Loucy (cell line): ENCODE results near the gene MSL2.
"Not testable (repeated sequence)": the region's sequence is repeated elsewhere in the genome, so short reads cannot be mapped to it uniquely, and the experiment has no call there.

Source experiments
- H2AFZ ChIP-seq: fragments of 200-600 bp; sonication (generic); 2 replicates; pipeline ENCODE4 v1.6.0; 2016; ENCODE audit warnings: antibody characterized with exemption, mild to moderate bottlenecking, low read length, moderate library complexity
- H3F3A ChIP-seq: fragments of 200-600 bp; 2 replicates; pipeline ENCODE4 v1.6.0; 2016; ENCODE audit warnings: antibody characterized with exemption, low read depth, mild to moderate bottlenecking
- H3K27me3 ChIP-seq: fragments of 200-600 bp; sonication (generic); 2 replicates; pipeline ENCODE4 v1.6.1; 2014; ENCODE audit warnings: low read length, mild to moderate bottlenecking; ENCODE audit not compliant: insufficient read depth, poor library complexity, severe bottlenecking
- H3K36me3 ChIP-seq: fragments of 200-600 bp; sonication (generic); 2 replicates; pipeline ENCODE4 v1.6.1; 2016; ENCODE audit warnings: low read length; ENCODE audit not compliant: insufficient read depth
- H3K4me1 ChIP-seq: fragments of 200-600 bp; sonication (generic); 2 replicates; pipeline ENCODE4 v1.5.1; 2014; ENCODE audit warnings: low read length, mild to moderate bottlenecking; ENCODE audit not compliant: insufficient read depth, poor library complexity, severe bottlenecking
- H3K4me2 ChIP-seq: fragments of 200-600 bp; sonication (generic); 2 replicates; pipeline ENCODE4 v1.6.0; 2014; ENCODE audit warnings: antibody characterized with exemption, low read length, low read depth, mild to moderate bottlenecking; ENCODE audit not compliant: poor library complexity, severe bottlenecking
- H3K4me3 ChIP-seq: fragments of 200-600 bp; sonication (generic); 2 replicates; pipeline ENCODE4 v1.5.1; 2014; ENCODE audit warnings: low read length, mild to moderate bottlenecking, mixed read lengths; ENCODE audit not compliant: poor library complexity, severe bottlenecking
- H3K79me2 ChIP-seq: fragments of 200-600 bp; sonication (generic); 2 replicates; pipeline ENCODE4 v1.6.1; 2014; ENCODE audit warnings: low read length; ENCODE audit not compliant: insufficient read depth
- H3K9ac ChIP-seq: fragments of 200-600 bp; sonication (generic); 2 replicates; pipeline ENCODE4 v1.6.0; 2014; ENCODE audit warnings: mild to moderate bottlenecking, low read depth, low read length, moderate library complexity; ENCODE audit not compliant: poor library complexity, severe bottlenecking
- H3K9me2 ChIP-seq: fragments of 200-600 bp; sonication (generic); replicated peaks from 2 replicates; pipeline ENCODE4 v1.6.1; 2016; ENCODE audit warnings: low read depth, low read length, mixed read lengths
- H3K9me3 ChIP-seq: fragments of 200-600 bp; sonication (generic); 2 replicates; pipeline ENCODE4 v1.6.1; 2014; ENCODE audit warnings: mild to moderate bottlenecking, antibody characterized with exemption, low read length, low read depth; ENCODE audit not compliant: insufficient read depth
- H4K20me1 ChIP-seq: fragments of 200-600 bp; sonication (generic); 2 replicates; pipeline ENCODE4 v1.6.0; 2014; ENCODE audit warnings: antibody characterized with exemption, low read length, mild to moderate bottlenecking; ENCODE audit not compliant: insufficient read depth, poor library complexity, severe bottlenecking
- CTCF ChIP-seq: fragments of 200-600 bp; sonication (generic); conservative IDR thresholded peaks from 2 replicates; pipeline ENCODE4 v1.5.1; 2014; ENCODE audit warnings: mild to moderate bottlenecking, antibody characterized with exemption, low read length
- EZH2phosphoT487 ChIP-seq: fragments of 200-600 bp; IDR thresholded peaks from 2 replicates; pipeline ENCODE4 v1.6.1; 2018; ENCODE audit warnings: antibody characterized with exemption, mild to moderate bottlenecking, moderate library complexity, borderline replicate concordance

MSL2 gene

DNA sequence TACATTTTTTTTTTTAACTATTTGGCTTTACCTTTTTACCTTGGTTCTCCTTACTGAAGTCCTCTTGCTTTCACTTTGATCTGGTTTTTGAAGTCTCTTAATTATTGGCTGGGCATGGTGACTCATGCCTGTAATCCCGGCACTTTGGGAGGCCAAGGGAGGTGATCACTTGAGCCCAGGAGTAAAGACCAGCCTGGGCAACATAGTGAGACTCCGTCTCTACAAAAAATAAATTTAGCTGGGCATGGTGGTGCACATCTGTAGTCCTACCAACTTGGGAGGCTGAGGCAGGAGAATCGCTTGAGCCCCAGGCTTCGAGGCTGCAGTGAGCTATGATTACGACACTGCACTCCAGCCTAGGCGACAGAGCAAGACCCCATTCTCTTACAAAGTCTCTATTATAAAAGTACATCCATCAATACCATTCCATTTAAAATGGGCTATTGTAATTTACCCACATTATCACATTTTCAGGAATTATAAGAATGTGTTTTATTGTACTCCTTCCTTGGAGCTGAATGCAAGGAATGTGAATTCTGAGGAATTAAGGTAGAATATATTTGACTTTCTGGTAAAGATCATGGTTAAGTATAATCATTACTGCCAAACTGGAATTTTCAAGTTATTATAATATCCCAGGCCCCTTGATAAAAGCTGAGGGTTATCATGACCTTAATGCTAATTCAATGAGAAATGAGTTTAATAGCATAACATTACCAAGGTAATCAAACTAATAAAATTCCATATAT is 49.0 kb downstream of the MSL2 start:
- Histone ChIP-seq H3K4me2 (no peak overlapping the region), H3K79me2 (peaks cover 67% of the 10 kb centered on the region), H3K4me3 (no peak overlapping the region), H3K4me1 (peaks cover 13% of the 10 kb centered on the region), H4K20me1 (peaks cover 61% of the 10 kb centered on the region), H3K36me3 (peaks cover 56% of the 10 kb centered on the region; the same call in 1 of the 2 replicates), H3F3A (no peaks in the 10 kb centered on the region), H3K27me3 (no peaks in the 10 kb centered on the region), H3K9me3 (no peaks in the 10 kb centered on the region), H3K9ac (no peak overlapping the region), H3K9me2 (no peaks in the 10 kb centered on the region), H2AFZ (no peak overlapping the region)
- TF ChIP-seq CTCF (no peak), EZH2phosphoT487 (no peak)

DNA sequence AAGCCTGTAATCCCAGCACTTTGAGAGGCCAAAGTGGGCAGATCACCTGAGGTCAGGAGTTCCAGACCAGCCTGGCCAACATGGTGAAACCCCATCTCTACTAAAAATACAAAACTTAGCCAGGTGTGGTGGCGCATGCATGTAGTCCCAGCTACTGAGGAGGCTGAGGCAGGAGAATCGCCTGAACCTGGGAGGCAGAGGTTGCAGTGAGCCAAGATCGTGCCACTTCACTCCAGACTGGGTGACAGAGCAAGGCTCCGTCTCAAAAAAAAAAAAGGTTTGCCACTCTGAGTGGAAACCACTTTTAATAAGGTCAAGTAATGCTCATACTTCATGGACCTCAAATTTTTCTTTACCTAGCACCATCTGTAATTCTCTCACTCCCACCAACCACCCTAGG is 51.7 kb downstream of the MSL2 start:
- peaks cover 34% of the 10 kb centered on the region for H4K20me1 ChIP-seq
- H3K4me2 ChIP-seq, H3F3A ChIP-seq, H2AFZ ChIP-seq, H3K9me2 ChIP-seq, H3K9me3 ChIP-seq, H3K4me3 ChIP-seq, H3K27me3 ChIP-seq, H3K9ac ChIP-seq: not testable (repeated sequence)
- peaks cover 30% of the 10 kb centered on the region; the same call in 1 of the 2 replicates for H3K36me3 ChIP-seq
- H3K4me1 ChIP-seq = peaks cover 18% of the 10 kb centered on the region
- H3K79me2 ChIP-seq = peaks cover 41% of the 10 kb centered on the region

- Histone ChIP-seq H3F3A (no peaks in the 10 kb centered on the region; the same call in 1 of the 2 replicates), H2AFZ (no peak overlapping the region), H3K36me3 (peaks cover 12% of the 10 kb centered on the region; the same call in 1 of the 2 replicates), H4K20me1 (peaks cover 16% of the 10 kb centered on the region), H3K79me2 (peaks cover 23% of the 10 kb centered on the region; the same call in 1 of the 2 replicates), H3K4me3 (no peak overlapping the region), H3K4me2 (no peak overlapping the region), H3K9me2 (no peaks in the 10 kb centered on the region), H3K27me3 (no peaks in the 10 kb centered on the region), H3K4me1 (peaks cover 26% of the 10 kb centered on the region), H3K9ac (no peak overlapping the region), H3K9me3 (no peaks in the 10 kb centered on the region)
- TF ChIP-seq EZH2phosphoT487 = no peak
- TF ChIP-seq CTCF = no peak
These were observed 53.5 kb downstream of the MSL2 start for GRCh38 chr3:136142592-136142991.

DNA sequence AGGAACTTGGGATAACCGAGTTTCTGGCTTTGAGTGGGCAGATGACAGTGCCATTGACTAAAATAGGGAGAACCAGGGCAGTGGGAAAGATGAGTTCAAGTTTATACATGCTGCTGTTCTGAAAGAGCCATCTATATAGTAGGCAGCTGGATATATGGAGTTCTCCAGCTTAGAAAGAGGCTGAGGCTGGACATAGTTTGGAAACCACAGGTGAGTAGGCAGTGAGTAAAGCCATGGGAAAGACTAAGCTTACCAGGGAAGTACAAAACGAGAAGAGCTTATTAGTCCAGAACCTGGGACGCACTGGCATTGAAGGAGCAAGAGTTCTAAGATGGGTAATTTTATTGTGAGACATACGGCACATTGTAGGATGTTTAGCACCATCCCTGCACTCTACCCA is 54.2 kb downstream of the MSL2 start:
- H3K9me2 ChIP-seq = no peaks in the 10 kb centered on the region
- H3K27me3 ChIP-seq = no peaks in the 10 kb centered on the region
- H4K20me1 ChIP-seq = peaks cover 9% of the 10 kb centered on the region
- H3K4me1 ChIP-seq = peaks cover 30% of the 10 kb centered on the region
- no peak overlapping the region for H2AFZ ChIP-seq
- no peak for TF ChIP-seq EZH2phosphoT487
- TF ChIP-seq CTCF = no peak
- H3F3A ChIP-seq = no peaks in the 10 kb centered on the region; the same call in 1 of the 2 replicates
- peaks cover 6% of the 10 kb centered on the region; the same call in 1 of the 2 replicates for H3K36me3 ChIP-seq
- H3K9me3 ChIP-seq = no peaks in the 10 kb centered on the region
- no peak overlapping the region for H3K9ac ChIP-seq
- H3K4me2 ChIP-seq = no peak overlapping the region
- H3K79me2 ChIP-seq = peaks cover 16% of the 10 kb centered on the region; the same call in 1 of the 2 replicates
- H3K4me3 ChIP-seq = no peak overlapping the region
